IMR-90 (cell line): ENCODE results near the gene EPHA5. TPM values are rescaled to one million over a fixed set of nuclear protein-coding genes. Genes with fewer than 3 reads are reported as not detected.

Experiments used
- ATAC-seq: fragments of 200-7000 bp; cut with Tn5 transposase; 2 replicates; pipeline ENCODE4 v1.9.1; 2020; ENCODE audit warnings: low read depth, mild to moderate bottlenecking, moderate library complexity
- BruUV-seq: library from RNA; stranded (reverse); fragments of 400-500 nt; replicated peaks from 2 replicates; lab custom pipeline; 2021; lab: Mats Ljungman, UMichigan
- CTCF ChIA-PET: fragments of 300-600 bp; formaldehyde crosslinking; extraction: SDS; loops from one replicate; lab custom pipeline; 2021; ENCODE audit warnings: antibody characterized with exemption; lab: Yijun Ruan, JAX
- POLR2A ChIA-PET: fragments of 300-600 bp; sonication (Branson Sonifier 250); formaldehyde crosslinking; loops from one replicate; lab custom pipeline; 2022; ENCODE audit warnings: antibody characterized with exemption; ENCODE audit not compliant: unreplicated experiment; lab: Charles Lee
- DNase-seq: peaks from one replicate; pipeline ENCODE4 v3.0.0; 2013
- H2AFZ ChIP-seq: replicated peaks from 2 replicates; pipeline ENCODE3; 2013; ENCODE audit warnings: low read length, mild to moderate bottlenecking; ENCODE audit not compliant: poor library complexity
- H2AK5ac ChIP-seq: 2 replicates; pipeline ENCODE4 v1.6.1; 2013; ENCODE audit warnings: low read depth, low read length, inconsistent platforms
- H2AK9ac ChIP-seq: replicated peaks from 2 replicates; pipeline ENCODE3; 2013; ENCODE audit warnings: mild to moderate bottlenecking, low read depth, low read length, moderate library complexity; ENCODE audit not compliant: poor library complexity
- H2BK120ac ChIP-seq: 2 replicates; pipeline ENCODE4 v1.6.1; 2013; ENCODE audit warnings: low read depth, low read length, inconsistent platforms
- H2BK15ac ChIP-seq: 3 replicates; pipeline ENCODE4 v1.6.1; 2013; ENCODE audit warnings: low read depth, low read length, inconsistent platforms
- H2BK20ac ChIP-seq: 2 replicates; pipeline ENCODE4 v1.6.1; 2013; ENCODE audit warnings: low read depth, mild to moderate bottlenecking, inconsistent platforms, low read length, moderate library complexity
- H2BK5ac ChIP-seq: 2 replicates; pipeline ENCODE4 v1.6.1; 2013; ENCODE audit warnings: mild to moderate bottlenecking, low read depth, low read length, inconsistent platforms; ENCODE audit not compliant: poor library complexity, severe bottlenecking
- H3K14ac ChIP-seq: replicated peaks from 2 replicates; pipeline ENCODE4 v1.6.1; 2013; ENCODE audit warnings: low read depth, low read length, inconsistent platforms
- H3K18ac ChIP-seq: 2 replicates; pipeline ENCODE4 v1.6.1; 2013; ENCODE audit warnings: low read depth, low read length, control low read depth
- H3K23ac ChIP-seq: 2 replicates; pipeline ENCODE4 v1.6.1; 2013; ENCODE audit warnings: low read depth, low read length, inconsistent platforms
- H3K27ac ChIP-seq: 2 replicates; pipeline ENCODE4 v1.5.1; 2013; ENCODE audit warnings: mild to moderate bottlenecking, control low read depth, low read length; ENCODE audit not compliant: insufficient read depth
- H3K27me3 ChIP-seq: 2 replicates; pipeline ENCODE4 v1.6.1; 2013; ENCODE audit warnings: low read length; ENCODE audit not compliant: control insufficient read depth, insufficient read depth
- H3K36me3 ChIP-seq: 2 replicates; pipeline ENCODE4 v1.6.1; 2013; ENCODE audit warnings: low read length, mixed read lengths; ENCODE audit not compliant: control insufficient read depth, insufficient read depth
- H3K4ac ChIP-seq: 2 replicates; pipeline ENCODE4 v1.6.1; 2013; ENCODE audit warnings: low read depth, low read length, inconsistent platforms
- H3K4me1 ChIP-seq: 2 replicates; pipeline ENCODE4 v1.6.1; 2013; ENCODE audit warnings: low read length, mixed read lengths; ENCODE audit not compliant: control insufficient read depth, insufficient read depth
- H3K4me2 ChIP-seq: 2 replicates; pipeline ENCODE4 v1.6.1; 2013; ENCODE audit warnings: low read depth, mild to moderate bottlenecking, control low read depth, low read length, moderate library complexity
- H3K4me3 ChIP-seq: 2 replicates; pipeline ENCODE4 v1.5.1; 2013; ENCODE audit warnings: low read depth, mild to moderate bottlenecking, control low read depth, low read length, moderate library complexity; ENCODE audit not compliant: insufficient read depth
- H3K56ac ChIP-seq: 2 replicates; pipeline ENCODE4 v1.6.1; 2013; ENCODE audit warnings: low read length, inconsistent platforms; ENCODE audit not compliant: insufficient read depth; ENCODE audit errors: extremely low read depth
- H3K79me1 ChIP-seq, 2 experiments: 2 replicates each; pipeline ENCODE4 v1.6.1; 2013; ENCODE audit warnings: low read length in 2 of 2, inconsistent platforms in 1 of 2, low read depth in 1 of 2
- H3K9ac ChIP-seq: 2 replicates; pipeline ENCODE4 v1.6.1; 2013; ENCODE audit warnings: low read depth, low read length, control low read depth
- H3K9me1 ChIP-seq: 2 replicates; pipeline ENCODE4 v1.6.1; 2013; ENCODE audit warnings: low read length, inconsistent platforms; ENCODE audit not compliant: insufficient read depth
- H3K9me3 ChIP-seq: 2 replicates; pipeline ENCODE4 v1.6.1; 2013; ENCODE audit warnings: low read length; ENCODE audit not compliant: control insufficient read depth, insufficient read depth
- H4K20me1 ChIP-seq: 2 replicates; pipeline ENCODE4 v1.6.1; 2013; ENCODE audit warnings: low read length, inconsistent platforms; ENCODE audit not compliant: insufficient read depth
- H4K5ac ChIP-seq: 2 replicates; pipeline ENCODE4 v1.6.1; 2013; ENCODE audit warnings: mild to moderate bottlenecking, low read depth, low read length, control low read depth
- H4K8ac ChIP-seq, 2 experiments: 2 replicates each; pipeline ENCODE4 v1.6.1; 2013; ENCODE audit warnings: low read depth in 2 of 2, low read length in 2 of 2, control low read depth in 1 of 2, inconsistent platforms in 1 of 2
- H4K91ac ChIP-seq: 2 replicates; pipeline ENCODE4 v1.6.1; 2013; ENCODE audit warnings: low read depth, low read length, inconsistent platforms; ENCODE audit not compliant: insufficient read depth
- BHLHE40 ChIP-seq: fragments of 150-350 bp; IDR thresholded peaks from 2 replicates; pipeline ENCODE4 v1.6.1; 2016; ENCODE audit warnings: mild to moderate bottlenecking, low read depth, low read length
- MAFK ChIP-seq: IDR thresholded peaks from 2 replicates; pipeline ENCODE4 v1.6.1; 2012; ENCODE audit warnings: low read depth, low read length, improper control_type of control experiment
- POLR2A ChIP-seq: IDR thresholded peaks from 2 replicates; pipeline ENCODE4 v1.6.1; 2012; ENCODE audit warnings: mild to moderate bottlenecking, low read depth, low read length
- SMC3 ChIP-seq: fragments of 150-350 bp; IDR thresholded peaks from 2 replicates; pipeline ENCODE4 v1.6.1; 2016; ENCODE audit warnings: low read depth, mild to moderate bottlenecking, antibody characterized with exemption, low read length, moderate library complexity
- WGBS, 2 experiments: methylation state at CpG; one replicate each; pipeline versions ENCODE4 v1.1.5 to v1.1.7; 2013; ENCODE audit warnings: missing lambda C conversion rate in 2 of 2; ENCODE audit not compliant: insufficient read length in 1 of 2; ENCODE audit errors: extremely low coverage in 2 of 2; 5-methylcytosine and 5-hydroxymethylcytosine counted together
- dilution Hi-C: fragments of 300-500 bp; cut with HindIII; formaldehyde crosslinking; loops from one replicate; pipeline ENCODE4 v1.14.3; 2018; ENCODE audit warnings: low sequenced_read_pairs; ENCODE audit not compliant: unreplicated experiment
- in situ Hi-C: fragments of 300-500 bp; cut with MboI; formaldehyde crosslinking; loops from 3 replicates; pipeline ENCODE4 v1.14.3; 2019; ENCODE audit warnings: low sequenced_read_pairs, inconsistent platforms, mixed read lengths
- intact Hi-C: fragments of 100-400 bp; cut with micrococcal nuclease; formaldehyde crosslinking; loops from 2 replicates; pipeline ENCODE4 v1.10.0; 2022
- polyA plus RNA-seq, 3 experiments: library from polyadenylated mRNA; depleted of rRNA; stranded (reverse); fragments of >200 nt; gene quantifications; 2 replicates each; pipeline ENCODE4 v1.2.3, GENCODE V29; 2012; ENCODE audit warnings: low replicate concordance in 1 of 3
- total RNA-seq: library from RNA; depleted of rRNA; stranded (reverse); fragments of >200 nt; gene quantifications from 2 replicates; pipeline ENCODE4 v1.2.3, GENCODE V29; 2012

The EPHA5 gene
- total and polyA plus RNA-seq, 2 of the 4 experiments (the other 2 are of a cell fraction): 0.07 to 0.18 TPM

- BruUV-seq: no TSS peak
- no peak overlapping the region for H4K91ac ChIP-seq
- no peak overlapping the region for H2BK5ac ChIP-seq
- H3K4me1 ChIP-seq: no peaks in the 10 kb centered on the region
- intact Hi-C loops: no loop called here
- no peak for TF ChIP-seq BHLHE40
- TF ChIP-seq POLR2A: no peak
- TF ChIP-seq SMC3: no peak
- TF ChIP-seq MAFK: no peak
- no peak overlapping the region for H3K23ac ChIP-seq
- H2AK9ac ChIP-seq: no peak overlapping the region
- no peak overlapping the region for H2BK120ac ChIP-seq
- DNase-seq: no peak
- ATAC-seq: no peak
- H4K8ac ChIP-seq: no peak overlapping the region
- no peak overlapping the region for H2AFZ ChIP-seq
- ChIA-PET CTCF (no interaction called here), POLR2A (no interaction called here)
- H3K18ac ChIP-seq: no peak overlapping the region
- no peak overlapping the region for H2AK5ac ChIP-seq
- H3K79me1 ChIP-seq: no peaks in the 10 kb centered on the region
- H3K4ac ChIP-seq: no peak overlapping the region
- WGBS, 2 experiments: no CpG with 5 or more reads among the region's 6 CpGs
- H3K9me3 ChIP-seq: no peaks in the 10 kb centered on the region
- no peaks in the 10 kb centered on the region for H3K36me3 ChIP-seq
- no peak overlapping the region for H3K56ac ChIP-seq
- no peaks in the 10 kb centered on the region for H3K27me3 ChIP-seq
- no peaks in the 10 kb centered on the region for H3K9me1 ChIP-seq
- H2BK20ac ChIP-seq: no peak overlapping the region
- H3K14ac ChIP-seq: no peak overlapping the region
- in situ Hi-C loops: no loop called here
- H4K5ac ChIP-seq: no peak overlapping the region
- no peak overlapping the region for H3K4me2 ChIP-seq
- no peak overlapping the region for H3K4me3 ChIP-seq
- H3K9ac ChIP-seq: no peak overlapping the region
- no peaks in the 10 kb centered on the region for H4K20me1 ChIP-seq
- dilution Hi-C loops: no loop called here
- H2BK15ac ChIP-seq: no peak overlapping the region
- H3K27ac ChIP-seq: no peak overlapping the region
These were observed 286.5 kb downstream of the EPHA5 start for GRCh38 chr4:65383589-65384305.
